Subcutaneous adipose tissue (tissue), 4 donors: Measurements from ENCODE around the gene GANC. TPM values are rescaled to one million over a fixed set of nuclear protein-coding genes. Genes with fewer than 3 reads are reported as not detected.

Experiments used
- total RNA-seq, 4 donors: library from RNA; depleted of rRNA; stranded (reverse); fragments of >200 nt; gene quantifications; one replicate each; pipeline ENCODE4 v1.1.0, GENCODE V29; 2016
- TF ChIP-seq, protein P1 (sequence below): fragments of 450-650 bp; IDR thresholded peaks from one replicate; pipeline ENCODE4 v1.5.1; 2016; ENCODE audit warnings: low read depth, mild to moderate bottlenecking, control low read depth, antibody characterized with exemption, moderate library complexity

Gene GANC
- total RNA-seq, 4 donors from 2014 or later: 26.1 to 42.0 (median 35.3) TPM

DNA sequence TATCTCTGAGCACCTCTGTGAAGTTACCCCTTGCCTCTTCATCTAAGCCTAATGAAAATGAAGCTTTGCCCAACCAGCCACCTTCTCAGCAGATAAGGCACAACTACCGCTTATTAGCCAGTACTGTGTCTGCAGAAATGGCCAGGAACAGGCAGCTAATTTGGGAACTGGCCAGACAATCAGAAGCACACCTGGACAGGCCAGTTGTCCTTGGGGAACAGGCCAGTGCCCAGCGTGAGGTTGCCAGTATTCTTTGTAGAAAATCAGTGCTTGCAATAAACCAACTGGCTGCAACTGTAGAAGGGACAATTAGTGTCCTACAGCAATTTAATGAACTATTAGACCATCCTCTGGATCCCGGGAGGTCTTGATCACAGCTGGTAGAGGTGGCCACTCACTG, 10.7 kb downstream of the GANC start:
- TF ChIP-seq, protein P1, sequence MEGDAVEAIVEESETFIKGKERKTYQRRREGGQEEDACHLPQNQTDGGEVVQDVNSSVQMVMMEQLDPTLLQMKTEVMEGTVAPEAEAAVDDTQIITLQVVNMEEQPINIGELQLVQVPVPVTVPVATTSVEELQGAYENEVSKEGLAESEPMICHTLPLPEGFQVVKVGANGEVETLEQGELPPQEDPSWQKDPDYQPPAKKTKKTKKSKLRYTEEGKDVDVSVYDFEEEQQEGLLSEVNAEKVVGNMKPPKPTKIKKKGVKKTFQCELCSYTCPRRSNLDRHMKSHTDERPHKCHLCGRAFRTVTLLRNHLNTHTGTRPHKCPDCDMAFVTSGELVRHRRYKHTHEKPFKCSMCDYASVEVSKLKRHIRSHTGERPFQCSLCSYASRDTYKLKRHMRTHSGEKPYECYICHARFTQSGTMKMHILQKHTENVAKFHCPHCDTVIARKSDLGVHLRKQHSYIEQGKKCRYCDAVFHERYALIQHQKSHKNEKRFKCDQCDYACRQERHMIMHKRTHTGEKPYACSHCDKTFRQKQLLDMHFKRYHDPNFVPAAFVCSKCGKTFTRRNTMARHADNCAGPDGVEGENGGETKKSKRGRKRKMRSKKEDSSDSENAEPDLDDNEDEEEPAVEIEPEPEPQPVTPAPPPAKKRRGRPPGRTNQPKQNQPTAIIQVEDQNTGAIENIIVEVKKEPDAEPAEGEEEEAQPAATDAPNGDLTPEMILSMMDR: no peak

DNA sequence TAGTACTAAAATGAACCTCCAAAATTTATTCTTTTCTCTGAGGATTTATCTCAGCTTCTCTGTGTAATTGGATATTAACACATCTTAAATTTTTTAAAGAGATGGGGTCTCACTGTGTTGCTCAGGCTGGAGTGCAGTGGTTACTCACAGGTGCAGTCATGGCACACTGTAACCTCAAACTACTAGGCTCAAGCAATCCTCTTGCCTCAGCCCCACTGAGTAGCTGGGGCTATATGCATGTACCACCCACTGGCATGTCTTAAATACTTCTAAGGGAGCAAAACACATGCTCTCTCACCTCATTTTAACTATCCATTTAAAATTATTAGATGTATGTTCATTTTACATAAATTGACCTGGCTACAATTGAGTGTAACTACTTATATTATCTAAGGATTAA, 11.6 kb downstream of the GANC start:
- TF ChIP-seq, protein P1: no peak

DNA sequence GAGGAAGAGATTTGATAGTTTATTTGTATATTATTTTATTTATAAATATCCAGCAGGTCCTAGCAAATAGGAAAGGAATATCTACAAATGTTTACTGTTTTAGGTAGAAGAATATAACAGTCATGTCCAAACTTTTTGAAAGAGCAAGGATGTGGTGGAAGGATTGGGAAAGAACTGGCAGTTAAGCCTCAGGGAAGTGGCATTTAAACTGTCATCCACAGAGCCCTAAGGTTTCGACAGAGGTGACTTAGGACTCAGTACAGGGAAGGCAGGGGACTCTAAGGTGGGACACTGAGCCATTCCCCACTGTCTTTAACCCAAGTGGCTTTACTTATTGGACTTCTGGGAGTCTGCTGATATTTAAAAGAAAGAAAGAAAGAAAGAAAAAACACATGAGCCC, 12.0 kb downstream of the GANC start:
- TF ChIP-seq, protein P1: no peak

DNA sequence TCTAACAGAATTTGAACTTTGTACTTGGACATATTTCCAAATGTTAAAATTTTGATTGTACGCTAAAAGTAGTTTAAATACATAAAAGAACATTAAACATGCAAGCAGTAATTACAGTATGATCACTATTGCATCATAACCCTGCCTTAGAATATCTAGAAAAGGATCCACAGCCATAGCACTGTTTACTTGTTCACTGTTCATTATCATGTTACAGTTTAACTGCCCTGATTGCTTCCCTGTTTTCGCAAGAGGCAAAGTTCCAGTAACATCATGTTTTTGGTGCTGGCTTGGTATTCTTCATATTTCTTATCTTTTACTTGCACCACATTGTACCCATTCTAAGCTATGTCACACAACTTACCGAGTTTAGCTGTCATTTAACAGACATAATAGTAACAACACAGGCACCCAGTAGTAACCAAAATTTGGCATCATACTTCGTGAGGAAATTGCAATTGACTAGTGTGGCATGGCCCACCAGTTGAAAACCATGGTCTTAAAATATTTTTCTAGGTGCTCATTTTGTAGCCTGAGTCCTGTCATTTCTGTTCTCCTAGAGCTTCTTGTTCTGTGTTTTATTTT, 13.5 kb downstream of the GANC start:
- TF ChIP-seq, protein P1: no peak

DNA sequence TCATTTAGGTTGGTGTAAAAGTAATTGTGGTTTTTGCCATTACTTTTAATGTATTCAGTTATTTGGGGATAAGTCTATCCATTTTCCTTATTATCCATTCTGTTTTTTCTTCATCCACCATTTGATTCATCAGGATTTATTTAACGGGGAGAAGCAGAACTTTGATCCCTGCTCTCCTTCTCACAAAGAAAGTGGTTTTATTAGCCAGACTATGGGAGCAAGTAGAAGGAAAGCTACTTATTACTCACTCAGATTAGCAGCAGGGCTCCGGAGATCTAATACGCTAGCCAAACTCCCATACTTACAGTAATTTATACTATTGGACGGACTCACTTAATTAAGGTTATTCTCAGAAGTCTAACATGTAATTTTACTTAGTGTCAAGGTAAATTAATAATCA, 14.9 kb downstream of the GANC start:
- TF ChIP-seq, protein P1: no peak

DNA sequence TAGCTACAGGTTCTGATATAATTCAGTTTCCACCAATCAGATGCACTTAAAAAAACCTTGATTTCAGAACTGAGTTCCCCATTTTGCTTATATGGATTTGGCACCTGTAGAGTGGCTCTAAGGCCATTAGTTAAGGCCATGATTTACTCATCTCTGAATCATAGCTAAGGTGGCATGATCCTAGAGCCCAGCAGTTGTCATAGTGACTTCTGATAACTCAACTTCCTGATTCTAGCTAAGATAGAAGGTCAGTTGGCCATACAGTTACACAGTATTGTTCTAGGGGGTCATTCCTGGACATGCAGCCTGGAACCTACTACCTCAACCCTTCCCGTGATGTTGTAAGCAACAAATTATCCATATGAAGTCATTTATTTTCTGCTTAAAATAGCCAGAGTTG, 16.2 kb downstream of the GANC start:
- TF ChIP-seq, protein P1: no peak

DNA sequence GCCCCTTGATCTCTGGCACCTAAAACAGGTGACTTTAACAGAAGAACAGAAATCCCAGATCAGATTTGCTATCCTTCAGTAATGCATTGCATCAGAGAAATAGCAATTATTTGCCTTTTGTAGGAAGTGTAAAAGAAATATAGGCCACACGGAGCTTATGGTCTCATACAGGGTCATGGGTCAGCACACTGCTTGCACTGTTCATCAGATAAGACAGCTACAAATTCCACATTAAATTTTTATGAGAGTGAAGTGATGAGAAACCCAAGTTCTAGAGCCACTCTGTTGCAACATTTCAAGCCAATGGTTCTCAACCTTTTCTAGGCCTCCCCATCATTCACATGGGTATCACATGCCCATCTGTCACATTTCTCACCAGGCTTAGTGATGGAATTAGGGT, 33.7 kb downstream of the GANC start:
- TF ChIP-seq, protein P1: no peak

DNA sequence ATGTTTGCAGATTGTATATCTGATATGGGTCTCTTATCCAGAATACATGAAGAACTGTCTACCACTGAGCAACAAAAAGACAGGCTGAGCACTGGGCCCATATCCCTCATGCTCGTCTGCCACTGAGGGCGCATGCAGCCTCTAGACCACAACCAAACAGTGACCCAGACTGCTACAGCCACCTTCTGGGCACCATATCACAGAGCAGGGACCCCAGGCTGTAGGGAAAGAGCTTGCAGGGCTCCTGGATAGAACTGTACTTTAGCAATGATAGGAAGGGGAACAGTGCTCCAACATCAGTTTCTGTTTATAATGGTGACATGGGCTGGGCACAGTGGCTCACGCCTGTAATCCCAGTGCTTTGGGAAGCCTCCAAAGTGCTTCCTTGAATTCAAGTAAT, 40.5 kb downstream of the GANC start:
- TF ChIP-seq, protein P1: no peak
